Neuronal stem cell (in vitro differentiated cells): ENCODE measurements around the gene CDK18.

Experiments used
- DNase-seq: peaks from one replicate; pipeline ENCODE4 v3.0.0-alpha.2; 2013; ENCODE audit warnings: low spot score
- H2AFZ ChIP-seq: one replicate; pipeline ENCODE4 v1.6.1; 2013; ENCODE audit warnings: mild to moderate bottlenecking, low read length, inconsistent platforms
- H2AK5ac ChIP-seq: 2 replicates; pipeline ENCODE4 v1.6.1; 2013; ENCODE audit warnings: low read depth, mild to moderate bottlenecking, inconsistent platforms, low read length, moderate library complexity, mixed read lengths
- H2BK120ac ChIP-seq: 2 replicates; pipeline ENCODE4 v1.6.1; 2013; ENCODE audit warnings: low read depth, mild to moderate bottlenecking, inconsistent platforms, low read length, moderate library complexity, mixed read lengths
- H2BK12ac ChIP-seq: one replicate; pipeline ENCODE4 v1.6.1; 2013; ENCODE audit warnings: low read length, inconsistent platforms
- H2BK15ac ChIP-seq: 2 replicates; pipeline ENCODE4 v1.6.1; 2013; ENCODE audit warnings: mild to moderate bottlenecking, low read length, inconsistent platforms, mixed read lengths
- H2BK5ac ChIP-seq: one replicate; pipeline ENCODE4 v1.6.1; 2013; ENCODE audit warnings: inconsistent platforms, mild to moderate bottlenecking, low read length, moderate library complexity
- H3K14ac ChIP-seq: one replicate; pipeline ENCODE4 v1.6.1; 2013; ENCODE audit warnings: low read length, inconsistent platforms
- H3K18ac ChIP-seq: 2 replicates; pipeline ENCODE4 v1.6.1; 2013; ENCODE audit warnings: low read length, inconsistent platforms
- H3K23ac ChIP-seq: 2 replicates; pipeline ENCODE4 v1.6.1; 2013; ENCODE audit warnings: low read depth, mild to moderate bottlenecking, mixed read lengths, low read length, inconsistent platforms; ENCODE audit not compliant: poor library complexity
- H3K27ac ChIP-seq: replicated peaks from 3 replicates; pipeline ENCODE4 v1.5.1; 2013; ENCODE audit warnings: low read length, inconsistent platforms
- H3K27me3 ChIP-seq, 3 experiments: 2 replicates each; pipeline ENCODE4 v1.6.1; 2013; ENCODE audit warnings: low read length in 3 of 3, mild to moderate bottlenecking in 2 of 3, inconsistent platforms in 1 of 3, low read depth in 1 of 3, mixed read lengths in 1 of 3, moderate library complexity in 1 of 3; ENCODE audit not compliant: control insufficient read depth in 3 of 3, insufficient read depth in 3 of 3
- H3K36me3 ChIP-seq, 2 donors: replicated peaks in 1 of 2; 2 replicates each; pipeline ENCODE4 v1.6.1; 2013; ENCODE audit warnings: low read length in 2 of 2; ENCODE audit not compliant: control insufficient read depth in 2 of 2, insufficient read depth in 2 of 2
- H3K4ac ChIP-seq: 2 replicates; pipeline ENCODE4 v1.6.1; 2013; ENCODE audit warnings: inconsistent platforms, mild to moderate bottlenecking, low read length, moderate library complexity
- H3K4me1 ChIP-seq, 2 donors: 1 replicate in 1 of 2; 2 replicates in 1 of 2; pipeline ENCODE4 v1.6.1; 2013; ENCODE audit warnings: low read length in 2 of 2, low read depth in 1 of 2; ENCODE audit not compliant: control insufficient read depth in 2 of 2, insufficient read depth in 1 of 2
- H3K4me2 ChIP-seq: one replicate; pipeline ENCODE4 v1.6.1; 2013; ENCODE audit warnings: mild to moderate bottlenecking, low read length, inconsistent platforms; ENCODE audit not compliant: insufficient read depth, poor library complexity, severe bottlenecking
- H3K4me3 ChIP-seq, 2 donors: 2 replicates each; pipeline ENCODE4 v1.5.1; 2013; ENCODE audit warnings: low read length in 2 of 2, mild to moderate bottlenecking in 2 of 2, inconsistent platforms in 1 of 2, moderate library complexity in 1 of 2
- H3K79me1 ChIP-seq: one replicate; pipeline ENCODE4 v1.6.1; 2013; ENCODE audit warnings: low read depth, mild to moderate bottlenecking, inconsistent platforms, low read length, moderate library complexity
- H3K9ac ChIP-seq: one replicate; pipeline ENCODE4 v1.6.1; 2013; ENCODE audit warnings: mild to moderate bottlenecking, low read depth, low read length, inconsistent platforms; ENCODE audit not compliant: poor library complexity
- H3K9me3 ChIP-seq, 2 donors: replicated peaks in 1 of 2; 2 replicates each; pipeline versions ENCODE3 to v1.6.1; 2013; ENCODE audit warnings: low read length in 2 of 2, mild to moderate bottlenecking in 2 of 2, inconsistent platforms in 1 of 2, low read depth in 1 of 2, mixed read lengths in 1 of 2, moderate library complexity in 1 of 2; ENCODE audit not compliant: control insufficient read depth in 2 of 2, insufficient read depth in 1 of 2
- H4K8ac ChIP-seq: one replicate; pipeline ENCODE4 v1.6.1; 2013; ENCODE audit warnings: low read depth, mild to moderate bottlenecking, inconsistent platforms, low read length, moderate library complexity
- H4K91ac ChIP-seq: one replicate; pipeline ENCODE4 v1.6.1; 2013; ENCODE audit warnings: low read length, low read depth, mild to moderate bottlenecking, inconsistent platforms; ENCODE audit not compliant: poor library complexity
- WGBS, 2 donors: extraction: QIAGEN DNeasy Blood & Tissue Kit; methylation state at CpG; one replicate each; pipeline ENCODE4 v1.1.7; 2013; ENCODE audit warnings: missing lambda C conversion rate in 2 of 2, mixed read lengths in 1 of 2; ENCODE audit not compliant: insufficient read length in 2 of 2, insufficient replicate concordance in 1 of 2; ENCODE audit errors: extremely low coverage in 2 of 2; 5-methylcytosine and 5-hydroxymethylcytosine counted together

Gene CDK18

DNA sequence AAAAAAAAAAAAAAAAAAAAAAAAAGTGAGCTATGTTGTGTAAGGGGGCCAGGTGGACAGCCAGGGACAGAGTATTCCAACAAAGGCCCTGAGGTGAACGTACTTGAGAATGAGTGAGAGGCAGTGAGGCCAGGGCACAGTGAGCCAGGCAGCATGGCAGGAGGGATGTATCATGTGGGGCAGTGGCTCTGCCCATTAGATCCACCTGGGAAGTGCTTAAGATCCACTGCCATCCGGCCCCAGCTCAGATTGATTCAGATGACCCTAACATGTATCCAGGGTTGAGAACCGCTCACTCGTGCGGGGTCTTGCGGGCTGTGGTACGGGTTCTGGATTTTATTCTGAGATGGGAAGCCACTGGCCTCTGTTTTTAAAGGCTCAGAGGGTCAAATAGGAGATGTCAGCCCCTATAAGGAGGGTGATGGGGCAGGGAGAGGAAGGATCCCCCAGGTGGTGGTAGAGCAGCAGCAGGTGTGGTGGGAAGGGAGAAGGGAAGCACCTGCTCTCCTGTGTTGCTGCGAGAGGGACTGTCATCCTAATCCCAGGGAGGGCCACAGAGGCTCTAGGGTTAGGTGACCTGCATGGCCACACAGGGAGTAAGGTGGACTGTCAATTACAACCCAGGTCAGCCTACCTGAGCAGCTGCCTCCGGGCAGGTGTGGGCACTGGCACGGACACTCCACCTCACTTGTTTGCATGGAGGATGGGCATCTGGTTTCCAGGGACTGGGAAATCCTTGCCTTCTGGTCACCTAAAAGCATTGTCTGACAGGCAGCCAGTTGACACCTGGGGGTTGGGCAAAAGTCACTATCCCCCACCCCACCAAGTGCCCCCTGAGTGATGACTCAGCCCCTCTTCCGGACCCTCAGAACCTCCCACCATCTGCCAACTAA, 31.6 kb downstream of the CDK18 start:
- H2AFZ ChIP-seq: no peak overlapping the region
- no CpG with 5 or more reads among the region's 11 CpGs for WGBS, 2 donors
- peaks cover 2% of the 10 kb centered on the region for H3K79me1 ChIP-seq
- no peak overlapping the region for H2BK120ac ChIP-seq
- no peak overlapping the region for H3K23ac ChIP-seq
- peak overlapping the region; percentile 8 for H3K18ac ChIP-seq
- no peak overlapping the region for H2BK12ac ChIP-seq
- H2BK15ac ChIP-seq: no peak overlapping the region
- no peak overlapping the region for H3K4me3 ChIP-seq
- no peak overlapping the region for H4K8ac ChIP-seq
- no peak overlapping the region for H3K4ac ChIP-seq
- H3K9me3 ChIP-seq: no peaks in the 10 kb centered on the region
- H3K4me2 ChIP-seq: no peak overlapping the region
- no peak overlapping the region for H3K14ac ChIP-seq
- no peak overlapping the region for H3K9ac ChIP-seq
- no peak overlapping the region for H4K91ac ChIP-seq
- H3K27ac ChIP-seq: no peak overlapping the region
- no peak for DNase-seq
- no peak overlapping the region for H2AK5ac ChIP-seq
- no peak overlapping the region for H2BK5ac ChIP-seq
- H3K4me1 ChIP-seq: peaks cover 0 to 8% of the 10 kb centered on the region in 2 donors
- H3K27me3 ChIP-seq: peaks cover 0 to 43% (median 0%) of the 10 kb centered on the region in 3 experiments
- H3K36me3 ChIP-seq: peaks cover 0 to 3% of the 10 kb centered on the region in 2 donors

- Histone ChIP-seq H2AFZ (no peak overlapping the region), H3K4ac (no peak overlapping the region), H3K4me1 (peaks cover 0 to 8% of the 10 kb centered on the region in 2 donors), H3K36me3 (no peaks in the 10 kb centered on the region), H4K91ac (no peak overlapping the region), H2AK5ac (no peak overlapping the region), H3K4me3 (no peak overlapping the region), H3K14ac (no peak overlapping the region), H3K27me3 (peaks cover 0 to 36% (median 0%) of the 10 kb centered on the region in 3 experiments), H3K79me1 (no peaks in the 10 kb centered on the region), H2BK120ac (no peak overlapping the region), H3K9me3 (peaks cover 0 to 3% of the 10 kb centered on the region in 2 donors), H3K9ac (no peak overlapping the region), H3K27ac (no peak overlapping the region), H4K8ac (no peak overlapping the region), H3K23ac (no peak overlapping the region), H2BK15ac (no peak overlapping the region), H2BK12ac (no peak overlapping the region), H2BK5ac (no peak overlapping the region), H3K4me2 (no peak overlapping the region), H3K18ac (no peak overlapping the region)
- no peak for DNase-seq
- WGBS, 2 donors: no CpG with 5 or more reads among the region's 9 CpGs
Observed at GRCh38 chr1:205536759-205537361, 32.4 kb downstream of the CDK18 start.

DNA sequence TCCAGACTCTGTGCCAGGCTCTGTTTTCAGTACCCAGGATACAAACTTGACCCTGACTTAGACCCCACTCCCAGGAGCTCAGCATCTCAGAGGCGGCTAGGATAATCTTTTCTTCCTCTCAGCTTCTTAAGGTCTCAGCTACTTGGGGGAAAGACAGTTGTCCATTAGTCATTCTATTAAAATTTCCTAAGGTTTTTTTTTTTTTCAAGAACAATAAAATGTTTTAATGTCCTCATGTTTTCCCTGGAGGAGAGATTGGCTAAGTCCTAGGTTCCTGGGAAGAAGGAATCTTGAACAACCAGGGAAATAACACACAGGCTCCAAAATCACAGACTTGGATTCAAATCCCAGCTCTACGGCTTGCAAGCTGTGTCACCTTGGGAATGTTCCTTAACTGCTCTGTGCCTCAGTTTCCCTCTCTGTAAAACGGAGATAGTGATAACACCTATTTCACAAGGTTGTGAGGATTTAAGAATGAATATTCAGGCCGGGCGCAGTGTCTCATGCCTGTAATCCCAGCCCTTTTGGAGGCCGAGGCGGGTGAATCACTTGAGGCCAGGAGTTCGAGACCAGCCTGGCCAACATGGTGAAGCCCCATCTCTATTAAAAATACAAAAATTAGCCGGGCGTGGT, 33.0 kb downstream of the CDK18 start:
- H3K9ac ChIP-seq: no peak overlapping the region
- H3K14ac ChIP-seq: no peak overlapping the region
- H2AK5ac ChIP-seq: no peak overlapping the region
- H2BK120ac ChIP-seq: no peak overlapping the region
- H3K4me1 ChIP-seq: peaks cover 0 to 8% of the 10 kb centered on the region in 2 donors
- peaks cover 0 to 3% of the 10 kb centered on the region in 2 donors for H3K9me3 ChIP-seq
- H3K4me2 ChIP-seq: no peak overlapping the region
- H2BK15ac ChIP-seq: no peak overlapping the region
- no peaks in the 10 kb centered on the region for H3K79me1 ChIP-seq
- DNase-seq: no peak
- WGBS, 2 donors: no CpG with 5 or more reads among the region's 10 CpGs
- H3K27me3 ChIP-seq: peaks cover 0 to 31% (median 0%) of the 10 kb centered on the region in 3 experiments
- no peak overlapping the region for H2AFZ ChIP-seq
- no peak overlapping the region for H3K4ac ChIP-seq
- H2BK5ac ChIP-seq: no peak overlapping the region
- H3K36me3 ChIP-seq: no peaks in the 10 kb centered on the region
- no peak overlapping the region for H3K18ac ChIP-seq
- H4K91ac ChIP-seq: no peak overlapping the region
- H4K8ac ChIP-seq: no peak overlapping the region
- no peak overlapping the region for H2BK12ac ChIP-seq
- H3K4me3 ChIP-seq: no peak overlapping the region
- H3K23ac ChIP-seq: no peak overlapping the region
- no peak overlapping the region for H3K27ac ChIP-seq
